BLaER1 (cell line): ENCODE data around the gene SORCS2.

ENCODE experiments used
- H3K27ac ChIP-seq: shearing (Covaris generic); formaldehyde crosslinking; 2 replicates; pipeline ENCODE4 v1.8.1; 2022
- H3K27me3 ChIP-seq: shearing (Covaris generic); formaldehyde crosslinking; 2 replicates; pipeline ENCODE4 v1.8.1; 2022
- H3K36me3 ChIP-seq: shearing (Covaris generic); formaldehyde crosslinking; 2 replicates; pipeline ENCODE4 v1.8.1; 2022
- H3K4me1 ChIP-seq: shearing (Covaris generic); formaldehyde crosslinking; 2 replicates; pipeline ENCODE4 v1.8.1; 2022
- H3K4me2 ChIP-seq: shearing (Covaris generic); formaldehyde crosslinking; 2 replicates; pipeline ENCODE4 v1.8.1; 2022
- H3K4me3 ChIP-seq: shearing (Covaris generic); formaldehyde crosslinking; 2 replicates; pipeline ENCODE4 v1.8.1; 2022
- H3K9ac ChIP-seq: shearing (Covaris generic); formaldehyde crosslinking; 2 replicates; pipeline ENCODE4 v1.8.1; 2022
- H3K9me3 ChIP-seq: shearing (Covaris generic); formaldehyde crosslinking; 2 replicates; pipeline ENCODE4 v1.8.1; 2022
- H4K20me1 ChIP-seq: shearing (Covaris generic); formaldehyde crosslinking; 2 replicates; pipeline ENCODE4 v1.8.1; 2022
- Cebpa-rat ChIP-seq: shearing (Covaris generic); IDR thresholded peaks from 2 replicates; pipeline ENCODE4 v1.8.1; 2022

SORCS2 gene

GRCh38 chr4:7762376-7763030 is 570.2 kb downstream of the SORCS2 start:
- Histone ChIP-seq H3K4me2 (no peak overlapping the region), H3K9me3 (no peaks in the 10 kb centered on the region), H4K20me1 (no peaks in the 10 kb centered on the region), H3K27me3 (no peaks in the 10 kb centered on the region), H3K36me3 (peaks cover 15% of the 10 kb centered on the region), H3K4me3 (no peak overlapping the region), H3K27ac (no peak overlapping the region), H3K4me1 (peaks cover 23% of the 10 kb centered on the region), H3K9ac (no peak overlapping the region)
- no peak for TF ChIP-seq Cebpa-rat

- Histone ChIP-seq H3K27ac (no peak overlapping the region), H3K9me3 (no peaks in the 10 kb centered on the region), H3K27me3 (no peaks in the 10 kb centered on the region), H3K36me3 (peaks cover 15% of the 10 kb centered on the region), H3K4me2 (no peak overlapping the region), H4K20me1 (no peaks in the 10 kb centered on the region), H3K4me3 (no peak overlapping the region), H3K4me1 (peaks cover 23% of the 10 kb centered on the region), H3K9ac (no peak overlapping the region)
- no peak for TF ChIP-seq Cebpa-rat
Observed at GRCh38 chr4:7763106-7763505, 570.8 kb downstream of the SORCS2 start.

GRCh38 chr4:7763788-7764187 is 571.5 kb downstream of the SORCS2 start:
- H3K4me3 ChIP-seq, result no peak overlapping the region
- peaks cover 15% of the 10 kb centered on the region for H3K36me3 ChIP-seq
- peaks cover 24% of the 10 kb centered on the region for H3K4me1 ChIP-seq
- H3K27ac ChIP-seq, result no peak overlapping the region
- no peaks in the 10 kb centered on the region for H4K20me1 ChIP-seq
- no peaks in the 10 kb centered on the region for H3K27me3 ChIP-seq
- no peak overlapping the region for H3K4me2 ChIP-seq
- H3K9ac ChIP-seq, result no peak overlapping the region
- TF ChIP-seq Cebpa-rat, result no peak
- no peaks in the 10 kb centered on the region for H3K9me3 ChIP-seq

GRCh38 chr4:7764466-7764865 is 572.1 kb downstream of the SORCS2 start:
- Histone ChIP-seq H4K20me1 (no peaks in the 10 kb centered on the region), H3K36me3 (peaks cover 15% of the 10 kb centered on the region), H3K9ac (no peak overlapping the region), H3K4me1 (peaks cover 26% of the 10 kb centered on the region), H3K27ac (no peak overlapping the region), H3K4me2 (no peak overlapping the region), H3K4me3 (no peak overlapping the region), H3K9me3 (no peaks in the 10 kb centered on the region), H3K27me3 (no peaks in the 10 kb centered on the region)
- no peak for TF ChIP-seq Cebpa-rat

- peaks cover 15% of the 10 kb centered on the region for H3K36me3 ChIP-seq
- no peaks in the 10 kb centered on the region for H3K9me3 ChIP-seq
- peaks cover 28% of the 10 kb centered on the region for H3K4me1 ChIP-seq
- H3K27ac ChIP-seq, result no peak overlapping the region
- no peaks in the 10 kb centered on the region for H4K20me1 ChIP-seq
- no peak overlapping the region for H3K4me2 ChIP-seq
- H3K4me3 ChIP-seq, result no peak overlapping the region
- H3K9ac ChIP-seq, result no peak overlapping the region
- TF ChIP-seq Cebpa-rat, result no peak
- no peaks in the 10 kb centered on the region for H3K27me3 ChIP-seq
Observed at GRCh38 chr4:7765666-7766065, 573.3 kb downstream of the SORCS2 start.

- Histone ChIP-seq H3K27ac (no peak overlapping the region), H3K9ac (no peak overlapping the region), H3K27me3 (no peaks in the 10 kb centered on the region), H3K4me3 (no peak overlapping the region), H4K20me1 (no peaks in the 10 kb centered on the region), H3K36me3 (peaks cover 14% of the 10 kb centered on the region), H3K4me1 (peaks cover 32% of the 10 kb centered on the region), H3K4me2 (no peak overlapping the region), H3K9me3 (no peaks in the 10 kb centered on the region)
- no peak for TF ChIP-seq Cebpa-rat
Observed at GRCh38 chr4:7766086-7766485, 573.7 kb downstream of the SORCS2 start.

GRCh38 chr4:7766661-7767345 is 574.5 kb downstream of the SORCS2 start:
- no peak overlapping the region for H3K9ac ChIP-seq
- H3K27me3 ChIP-seq, result no peaks in the 10 kb centered on the region
- no peak overlapping the region for H3K4me3 ChIP-seq
- TF ChIP-seq Cebpa-rat, result no peak
- peaks cover 39% of the 10 kb centered on the region for H3K4me1 ChIP-seq
- no peak overlapping the region for H3K4me2 ChIP-seq
- H4K20me1 ChIP-seq, result no peaks in the 10 kb centered on the region
- H3K27ac ChIP-seq, result no peak overlapping the region
- no peaks in the 10 kb centered on the region for H3K9me3 ChIP-seq
- peaks cover 11% of the 10 kb centered on the region for H3K36me3 ChIP-seq

DNA sequence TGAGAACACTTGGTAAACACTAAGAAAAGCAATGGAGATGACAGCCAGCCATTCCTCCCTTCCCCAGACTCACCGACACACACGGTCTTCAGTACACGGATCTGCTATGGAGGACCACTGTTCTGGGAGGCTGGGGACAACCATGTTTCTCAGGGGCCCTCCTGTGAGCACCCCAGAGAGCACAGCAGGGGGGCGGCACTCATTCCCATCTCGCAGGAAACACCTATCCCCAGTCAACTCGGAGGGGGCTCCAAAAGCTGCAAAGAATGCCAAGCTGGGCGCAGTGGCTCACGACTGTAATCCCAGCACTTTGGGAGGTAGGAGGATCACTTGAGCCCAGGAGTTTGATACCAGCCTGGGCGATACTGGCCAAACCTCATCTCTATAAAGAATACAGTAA is 575.2 kb downstream of the SORCS2 start:
- peaks cover 41% of the 10 kb centered on the region for H3K4me1 ChIP-seq
- no peak overlapping the region for H3K27ac ChIP-seq
- no peaks in the 10 kb centered on the region for H3K9me3 ChIP-seq
- no peaks in the 10 kb centered on the region for H4K20me1 ChIP-seq
- H3K36me3 ChIP-seq, result peaks cover 18% of the 10 kb centered on the region
- H3K4me3 ChIP-seq, result no peak overlapping the region
- H3K4me2 ChIP-seq, result peak overlapping the region; percentile 70
- H3K27me3 ChIP-seq, result no peaks in the 10 kb centered on the region
- no peak for TF ChIP-seq Cebpa-rat
- H3K9ac ChIP-seq, result no peak overlapping the region; the same call in 1 of the 2 replicates

- Histone ChIP-seq H3K9me3 (no peaks in the 10 kb centered on the region), H3K27ac (no peak overlapping the region), H3K4me2 (peak overlapping the region; percentile 70), H3K4me1 (peaks cover 41% of the 10 kb centered on the region), H3K27me3 (no peaks in the 10 kb centered on the region), H3K4me3 (no peak overlapping the region), H3K9ac (no peak overlapping the region; the same call in 1 of the 2 replicates), H3K36me3 (peaks cover 22% of the 10 kb centered on the region), H4K20me1 (no peaks in the 10 kb centered on the region)
- no peak for TF ChIP-seq Cebpa-rat
Observed at GRCh38 chr4:7767966-7768365, 575.6 kb downstream of the SORCS2 start.

- Histone ChIP-seq H3K27me3 (no peaks in the 10 kb centered on the region), H3K27ac (no peak overlapping the region), H3K4me3 (no peak overlapping the region), H4K20me1 (no peaks in the 10 kb centered on the region), H3K4me2 (peak overlapping the region; percentile 70), H3K9me3 (no peaks in the 10 kb centered on the region), H3K9ac (no peak overlapping the region), H3K36me3 (peaks cover 24% of the 10 kb centered on the region; the same call in 1 of the 2 replicates), H3K4me1 (peaks cover 41% of the 10 kb centered on the region)
- no peak for TF ChIP-seq Cebpa-rat
Observed at GRCh38 chr4:7768736-7769135, 576.4 kb downstream of the SORCS2 start.
